ENCODE results near the gene CCNJ. TPM values are rescaled to one million over a fixed set of nuclear protein-coding genes. Genes with fewer than 3 reads are reported as not detected.

The CCNJ gene
- total and polyA plus RNA-seq, 9 of the 15 experiments (the other 6 are each of a cell fraction or from before 2014, with no cell fraction given) = 0.69 to 15.7 (median 9.2) TPM

DNA sequence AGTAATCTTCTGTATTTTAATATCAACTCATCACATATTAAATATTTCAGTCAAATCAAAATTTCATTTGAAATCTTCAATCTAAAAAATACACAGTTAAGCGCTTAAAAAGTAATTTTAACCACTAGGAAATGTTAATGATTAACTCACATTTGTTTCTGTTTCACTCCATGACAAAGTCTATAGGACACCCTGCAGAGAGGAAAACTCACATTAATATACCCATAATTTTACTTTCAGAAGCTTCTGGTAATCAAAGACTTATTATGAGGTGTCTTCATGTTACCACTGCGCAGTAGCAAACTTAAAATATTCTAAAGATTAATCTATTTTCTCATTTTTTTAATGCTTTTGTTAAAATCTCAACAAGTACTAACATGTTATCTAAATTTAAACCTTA is 45.7 kb downstream of the CCNJ start:
- Histone ChIP-seq H3K4me1 (replicated peaks in 1 of 2; ENCODE audit: control insufficient read depth in 2 of 2, insufficient read depth in 2 of 2, low read length in 2 of 2) (peaks cover 0 to 20% of the 10 kb centered on the region in 2 experiments; a peak in 4 of 5 replicates), H4K20me1 (replicated peaks; ENCODE audit: control insufficient read depth, insufficient read depth, low read length) (no peaks in the 10 kb centered on the region), H2AFZ (ENCODE audit: low read depth, low read length) (peak overlapping the region; percentile 85), H3K9ac (ENCODE audit: insufficient read depth in 1 of 2, low read depth in 2 of 2, low read length in 2 of 2) (peak overlapping the region in 1 of 2 experiments; percentile 93; a peak in 2 of 4 replicates), H3K79me2 (ENCODE audit: control insufficient read depth, insufficient read depth, low read length) (peaks cover 6% of the 10 kb centered on the region; the same call in 1 of the 3 replicates), H3K27me3 (ENCODE audit: control insufficient read depth in 2 of 2, insufficient read depth in 2 of 2, low read length in 2 of 2) (no peaks in the 10 kb centered on the region), H3K27ac (ENCODE audit: extremely low read depth, low read depth, low read length) (peak overlapping the region; percentile 96), H3K9me1 (ENCODE audit: control insufficient read depth, insufficient read depth, low read length) (no peaks in the 10 kb centered on the region), H3K9me3 (replicated peaks; ENCODE audit: control insufficient read depth, insufficient read depth, low read depth, low read length) (no peaks in the 10 kb centered on the region), H3K36me3 (ENCODE audit: control insufficient read depth, insufficient read depth, low read length) (peaks cover 4% of the 10 kb centered on the region; the same call in 1 of the 3 replicates), H3K4me3 (peak overlapping the region; percentile 55), H3K4me2 (ENCODE audit: insufficient read depth, low read length) (peak overlapping the region; percentile 88; the same call in 1 of the 2 replicates)
- no peak for ATAC-seq
- intact Hi-C loops (cut with micrococcal nuclease) = no loop called here
- TF ChIP-seq, protein P1, sequence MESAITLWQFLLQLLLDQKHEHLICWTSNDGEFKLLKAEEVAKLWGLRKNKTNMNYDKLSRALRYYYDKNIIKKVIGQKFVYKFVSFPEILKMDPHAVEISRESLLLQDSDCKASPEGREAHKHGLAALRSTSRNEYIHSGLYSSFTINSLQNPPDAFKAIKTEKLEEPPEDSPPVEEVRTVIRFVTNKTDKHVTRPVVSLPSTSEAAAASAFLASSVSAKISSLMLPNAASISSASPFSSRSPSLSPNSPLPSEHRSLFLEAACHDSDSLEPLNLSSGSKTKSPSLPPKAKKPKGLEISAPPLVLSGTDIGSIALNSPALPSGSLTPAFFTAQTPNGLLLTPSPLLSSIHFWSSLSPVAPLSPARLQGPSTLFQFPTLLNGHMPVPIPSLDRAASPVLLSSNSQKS (CRISPR knock-in tag; IDR thresholded peaks at IDR 0.05) = no peak
- TF ChIP-seq CREM (IDR thresholded peaks at IDR 0.05; ENCODE audit: low read depth) (no peak), RAD21 (CRISPR knock-in tag; conservative IDR thresholded peaks at IDR 0.05 in 1 of 2, IDR thresholded peaks at IDR 0.05 in 1 of 2) (no peak), TARDBP (IDR thresholded peaks at IDR 0.05) (no peak), HDAC2 (IDR thresholded peaks at IDR 0.05) (no peak), MYNN (IDR thresholded peaks at IDR 0.05) (no peak), MYNN (CRISPR knock-in tag; IDR thresholded peaks at IDR 0.05) (no peak), BRD9 (IDR thresholded peaks at IDR 0.05; ENCODE audit: low read depth, partially characterized antibody) (no peak), NCOA2 (IDR thresholded peaks at IDR 0.05; ENCODE audit: partially characterized antibody in 2 of 2) (no peak), SOX6 (IDR thresholded peaks at IDR 0.05) (no peak), MYC (IDR thresholded peaks at IDR 0.05; ENCODE audit: low read depth, low read length) (no peak), MYC (CRISPR knock-in tag; IDR thresholded peaks at IDR 0.05; ENCODE audit: borderline replicate concordance, low read depth) (no peak), BRF1 (IDR thresholded peaks at IDR 0.05; ENCODE audit: borderline replicate concordance, extremely low read depth, insufficient read length) (no peak)
- TF ChIP-seq, protein P2, sequence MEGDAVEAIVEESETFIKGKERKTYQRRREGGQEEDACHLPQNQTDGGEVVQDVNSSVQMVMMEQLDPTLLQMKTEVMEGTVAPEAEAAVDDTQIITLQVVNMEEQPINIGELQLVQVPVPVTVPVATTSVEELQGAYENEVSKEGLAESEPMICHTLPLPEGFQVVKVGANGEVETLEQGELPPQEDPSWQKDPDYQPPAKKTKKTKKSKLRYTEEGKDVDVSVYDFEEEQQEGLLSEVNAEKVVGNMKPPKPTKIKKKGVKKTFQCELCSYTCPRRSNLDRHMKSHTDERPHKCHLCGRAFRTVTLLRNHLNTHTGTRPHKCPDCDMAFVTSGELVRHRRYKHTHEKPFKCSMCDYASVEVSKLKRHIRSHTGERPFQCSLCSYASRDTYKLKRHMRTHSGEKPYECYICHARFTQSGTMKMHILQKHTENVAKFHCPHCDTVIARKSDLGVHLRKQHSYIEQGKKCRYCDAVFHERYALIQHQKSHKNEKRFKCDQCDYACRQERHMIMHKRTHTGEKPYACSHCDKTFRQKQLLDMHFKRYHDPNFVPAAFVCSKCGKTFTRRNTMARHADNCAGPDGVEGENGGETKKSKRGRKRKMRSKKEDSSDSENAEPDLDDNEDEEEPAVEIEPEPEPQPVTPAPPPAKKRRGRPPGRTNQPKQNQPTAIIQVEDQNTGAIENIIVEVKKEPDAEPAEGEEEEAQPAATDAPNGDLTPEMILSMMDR (IDR thresholded peaks at IDR 0.05 in 2 of 3, conservative IDR thresholded peaks at IDR 0.05 in 1 of 3; ENCODE audit: insufficient read depth in 2 of 3, low read depth in 1 of 3, low read length in 3 of 3) = no peak
- TF ChIP-seq, protein P3, sequence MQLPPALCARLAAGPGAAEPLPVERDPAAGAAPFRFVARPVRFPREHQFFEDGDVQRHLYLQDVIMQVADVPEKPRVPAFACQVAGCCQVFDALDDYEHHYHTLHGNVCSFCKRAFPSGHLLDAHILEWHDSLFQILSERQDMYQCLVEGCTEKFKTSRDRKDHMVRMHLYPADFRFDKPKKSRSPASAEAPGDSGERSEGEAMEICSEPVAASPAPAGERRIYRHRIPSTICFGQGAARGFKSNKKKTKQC (CRISPR knock-in tag; IDR thresholded peaks at IDR 0.05) = no peak
- TF ChIP-seq, protein P4, sequence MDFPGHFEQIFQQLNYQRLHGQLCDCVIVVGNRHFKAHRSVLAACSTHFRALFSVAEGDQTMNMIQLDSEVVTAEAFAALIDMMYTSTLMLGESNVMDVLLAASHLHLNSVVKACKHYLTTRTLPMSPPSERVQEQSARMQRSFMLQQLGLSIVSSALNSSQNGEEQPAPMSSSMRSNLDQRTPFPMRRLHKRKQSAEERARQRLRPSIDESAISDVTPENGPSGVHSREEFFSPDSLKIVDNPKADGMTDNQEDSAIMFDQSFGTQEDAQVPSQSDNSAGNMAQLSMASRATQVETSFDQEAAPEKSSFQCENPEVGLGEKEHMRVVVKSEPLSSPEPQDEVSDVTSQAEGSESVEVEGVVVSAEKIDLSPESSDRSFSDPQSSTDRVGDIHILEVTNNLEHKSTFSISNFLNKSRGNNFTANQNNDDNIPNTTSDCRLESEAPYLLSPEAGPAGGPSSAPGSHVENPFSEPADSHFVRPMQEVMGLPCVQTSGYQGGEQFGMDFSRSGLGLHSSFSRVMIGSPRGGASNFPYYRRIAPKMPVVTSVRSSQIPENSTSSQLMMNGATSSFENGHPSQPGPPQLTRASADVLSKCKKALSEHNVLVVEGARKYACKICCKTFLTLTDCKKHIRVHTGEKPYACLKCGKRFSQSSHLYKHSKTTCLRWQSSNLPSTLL (IDR thresholded peaks at IDR 0.05) = no peak
- BruUV-seq (replicated peaks) = no TSS peak
- no peak for DNase-seq (ENCODE audit: extremely low read depth in 1 of 4, low spot score in 3 of 4)
- no peak for FAIRE-seq
- in situ Hi-C loops (cut with MboI) = no loop called here
- POLR2A ChIA-PET = interaction anchor here (0.6 to 2.5 kb wide), 21 partner anchors 8 to 140 kb away, joined by 3 to 41 read pairs (median 3); partner anchors contain the start of genes CCNJ and ZNF518A
- CTCF ChIA-PET (ENCODE audit: low intra/inter-chr PET ratio) = no interaction called here
- WGBS (ENCODE audit: insufficient coverage, low coverage, missing lambda C conversion rate) = 37% methylated on average over 2 of the region's 2 CpGs

All from K562 (cell line).